Testis (tissue), 3 donors: ENCODE results near the gene PAX3. TPM values are rescaled to one million over a fixed set of nuclear protein-coding genes. Genes with fewer than 3 reads are reported as not detected.

ENCODE experiments used
- DNase-seq: peaks from one replicate; pipeline ENCODE4 v3.0.0-alpha.2; 2019
- H3K27ac ChIP-seq, 2 donors: fragments of 200-600 bp; sonication (generic); one replicate each; pipeline ENCODE4 v1.5.1; 2019
- H3K27me3 ChIP-seq: fragments of 200-600 bp; sonication (generic); one replicate; pipeline ENCODE4 v1.5.1; 2019
- H3K36me3 ChIP-seq: fragments of 200-600 bp; sonication (generic); one replicate; pipeline ENCODE4 v1.5.1; 2017; ENCODE audit warnings: low read depth; ENCODE audit errors: missing control alignments
- H3K4me1 ChIP-seq: fragments of 200-600 bp; sonication (generic); one replicate; pipeline ENCODE4 v1.5.1; 2019
- H3K4me3 ChIP-seq, 2 donors: fragments of 200-600 bp; sonication (generic); one replicate each; pipeline ENCODE4 v1.5.1; 2017 to 2019
- H3K9me3 ChIP-seq: fragments of 200-600 bp; sonication (generic); one replicate; pipeline ENCODE4 v1.5.1; 2017
- POLR2A ChIP-seq: fragments of 450-650 bp; IDR thresholded peaks from one replicate; pipeline ENCODE4 v1.6.1; 2017; ENCODE audit warnings: antibody characterized with exemption, mild to moderate bottlenecking, moderate library complexity
- WGBS, 2 donors: methylation state at CpG; one replicate each; pipeline ENCODE4 v1.1.5; 2018; 5-methylcytosine and 5-hydroxymethylcytosine counted together
- intact Hi-C: fragments of 100-400 bp; cut with DNase I; formaldehyde crosslinking; loops from one replicate; pipeline ENCODE4 v1.15.1; 2023; ENCODE audit warnings: low total_unique reads
- polyA plus RNA-seq: library from polyadenylated mRNA; stranded (reverse); fragments of 350-450 nt; fragmentation: Illumina TruSeq; extraction: RNeasy Lipid Tissue Mini Kit (QIAGEN cat#74804); gene quantifications from one replicate; pipeline ENCODE4 v1.2.3, GENCODE V29; 2014; ENCODE audit warnings: low read depth, low replicate concordance; ENCODE audit not compliant: insufficient read depth
- total RNA-seq, 2 donors: library from RNA; depleted of rRNA; stranded (reverse); fragments of >200 nt; gene quantifications; one replicate each; pipeline ENCODE4 v1.2.3, GENCODE V29; 2016
- TF ChIP-seq, protein P1 (sequence below), 3 experiments: fragments of 450-650 bp in 2 of 3; fragments of 200-600 bp in 1 of 3; sonication (generic) in 1 of 3; IDR thresholded peaks; one replicate each; pipeline ENCODE4 v1.5.1; 2016 to 2019; ENCODE audit warnings: antibody characterized with exemption in 3 of 3, mild to moderate bottlenecking in 2 of 3, moderate library complexity in 1 of 3

The PAX3 gene
- total and polyA plus RNA-seq, 3 donors from 2014 or later, result 4.8 to 6.0 (median 4.9) TPM

DNA sequence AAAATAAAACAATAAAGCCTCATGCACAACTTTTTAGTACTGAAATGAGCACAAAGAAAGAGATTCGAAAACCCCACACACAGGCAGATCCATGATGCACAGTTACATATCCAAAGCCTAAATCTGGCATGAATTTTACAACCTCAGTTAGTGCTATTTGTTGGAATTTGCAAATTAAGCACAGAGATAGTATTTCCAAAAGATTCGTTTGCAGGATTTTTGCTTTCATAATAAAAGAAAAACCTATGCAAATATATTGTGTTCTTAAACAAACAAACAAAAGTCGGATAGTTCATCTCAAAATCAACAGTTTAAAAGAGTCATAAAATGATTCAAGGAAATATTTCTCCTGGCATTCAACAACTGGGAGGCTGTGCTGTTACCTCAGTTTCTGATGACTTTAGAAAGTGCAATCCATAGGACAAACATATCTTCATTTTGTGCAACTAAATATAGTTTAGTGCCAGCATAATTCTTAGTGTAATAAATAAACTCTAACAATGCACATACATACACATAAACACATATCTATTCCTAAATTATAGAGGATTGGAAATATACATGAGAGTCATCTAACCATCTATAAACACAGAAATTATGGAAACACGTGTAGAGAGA, 10.8 kb downstream of the PAX3 start:
- no peak for DNase-seq
- Histone ChIP-seq H3K36me3 (no peaks in the 10 kb centered on the region), H3K27ac (no peak overlapping the region), H3K27me3 (no peaks in the 10 kb centered on the region), H3K4me3 (no peak overlapping the region), H3K9me3 (no peaks in the 10 kb centered on the region), H3K4me1 (no peaks in the 10 kb centered on the region)
- intact Hi-C loops, result no loop called here
- WGBS, 2 donors, result 33 to 36% methylated on average over 4 of the region's 4 CpGs
- TF ChIP-seq, protein P1, sequence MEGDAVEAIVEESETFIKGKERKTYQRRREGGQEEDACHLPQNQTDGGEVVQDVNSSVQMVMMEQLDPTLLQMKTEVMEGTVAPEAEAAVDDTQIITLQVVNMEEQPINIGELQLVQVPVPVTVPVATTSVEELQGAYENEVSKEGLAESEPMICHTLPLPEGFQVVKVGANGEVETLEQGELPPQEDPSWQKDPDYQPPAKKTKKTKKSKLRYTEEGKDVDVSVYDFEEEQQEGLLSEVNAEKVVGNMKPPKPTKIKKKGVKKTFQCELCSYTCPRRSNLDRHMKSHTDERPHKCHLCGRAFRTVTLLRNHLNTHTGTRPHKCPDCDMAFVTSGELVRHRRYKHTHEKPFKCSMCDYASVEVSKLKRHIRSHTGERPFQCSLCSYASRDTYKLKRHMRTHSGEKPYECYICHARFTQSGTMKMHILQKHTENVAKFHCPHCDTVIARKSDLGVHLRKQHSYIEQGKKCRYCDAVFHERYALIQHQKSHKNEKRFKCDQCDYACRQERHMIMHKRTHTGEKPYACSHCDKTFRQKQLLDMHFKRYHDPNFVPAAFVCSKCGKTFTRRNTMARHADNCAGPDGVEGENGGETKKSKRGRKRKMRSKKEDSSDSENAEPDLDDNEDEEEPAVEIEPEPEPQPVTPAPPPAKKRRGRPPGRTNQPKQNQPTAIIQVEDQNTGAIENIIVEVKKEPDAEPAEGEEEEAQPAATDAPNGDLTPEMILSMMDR (IDR thresholded peaks at IDR 0.05), result no peak
- TF ChIP-seq POLR2A, result no peak

DNA sequence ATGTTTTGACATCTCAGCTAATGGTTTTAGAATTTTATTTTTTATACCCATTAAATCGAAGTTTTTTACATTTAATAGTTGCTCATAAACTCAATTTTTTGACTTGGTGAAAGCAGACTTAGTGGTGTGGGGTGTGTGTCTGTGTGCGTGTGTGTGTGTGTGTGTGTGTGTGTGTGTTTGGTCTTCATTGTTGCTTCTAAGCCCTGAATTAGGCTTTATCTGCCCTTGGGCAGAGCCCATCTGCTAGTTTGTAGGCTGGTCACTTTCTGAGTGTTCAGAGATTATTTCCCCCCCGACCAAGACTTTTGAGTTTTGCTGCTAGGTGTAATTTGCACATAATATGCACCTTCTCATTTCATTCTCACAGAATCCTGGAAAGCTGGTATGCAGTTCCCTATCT, 14.3 kb downstream of the PAX3 start:
- H3K36me3 ChIP-seq, result no peaks in the 10 kb centered on the region
- no peak for TF ChIP-seq POLR2A
- TF ChIP-seq, protein P1 (IDR thresholded peaks at IDR 0.05), result no peak
- H3K4me3 ChIP-seq, result no peak overlapping the region
- H3K4me1 ChIP-seq, result no peaks in the 10 kb centered on the region
- intact Hi-C loops, result no loop called here
- no peaks in the 10 kb centered on the region for H3K27me3 ChIP-seq
- DNase-seq, result no peak
- WGBS, 2 donors, result 67 to 70% methylated on average over 3 of the region's 3 CpGs
- no peak overlapping the region for H3K27ac ChIP-seq
- no peaks in the 10 kb centered on the region for H3K9me3 ChIP-seq

DNA sequence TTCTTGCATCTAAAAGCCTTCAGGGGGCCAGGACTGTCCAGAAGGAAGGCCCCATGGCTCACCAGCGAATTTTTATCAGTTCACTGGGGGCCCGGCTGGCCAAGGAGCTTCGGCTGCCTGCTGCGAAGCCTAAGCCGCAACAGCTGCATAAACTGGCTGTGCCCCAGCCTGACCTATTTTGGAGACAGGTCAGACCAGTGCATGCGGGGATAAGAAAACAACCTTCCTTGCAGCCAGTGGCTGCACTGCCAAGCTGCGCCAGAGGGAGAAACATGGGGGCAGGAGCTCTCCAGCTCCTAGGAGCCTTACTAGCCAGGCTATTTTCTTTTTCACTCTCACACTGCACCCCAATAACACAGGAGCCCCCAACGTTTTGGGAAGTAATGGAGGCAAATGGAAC, 15.2 kb downstream of the PAX3 start:
- Histone ChIP-seq H3K36me3 (no peaks in the 10 kb centered on the region), H3K27ac (no peak overlapping the region), H3K9me3 (no peaks in the 10 kb centered on the region), H3K4me3 (no peak overlapping the region), H3K27me3 (no peaks in the 10 kb centered on the region), H3K4me1 (no peaks in the 10 kb centered on the region)
- intact Hi-C loops, result no loop called here
- no peak for DNase-seq
- TF ChIP-seq, protein P1 (IDR thresholded peaks at IDR 0.05), result no peak
- TF ChIP-seq POLR2A, result no peak
- WGBS, 2 donors, result 23 to 47% methylated on average over 5 to 8 of the region's 8 CpGs

DNA sequence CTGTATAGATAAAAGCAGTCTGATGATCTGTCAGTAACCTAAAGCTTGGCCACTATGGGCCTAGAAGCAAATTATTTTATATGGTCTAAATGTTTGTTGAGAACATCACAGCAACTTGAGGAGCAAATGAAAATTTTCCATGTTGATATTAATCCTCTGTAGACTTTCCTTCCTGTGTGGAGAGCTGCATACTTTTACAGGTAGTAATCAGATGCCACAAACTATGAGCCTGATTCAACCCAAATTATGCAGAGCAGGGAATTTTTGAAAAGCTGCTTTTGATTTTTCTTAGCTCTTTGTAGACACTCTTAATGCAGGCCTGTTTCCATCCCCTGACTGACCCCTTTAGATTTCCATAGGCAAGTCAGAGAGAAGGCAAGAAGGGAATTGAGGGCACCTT, 17.3 kb downstream of the PAX3 start:
- Histone ChIP-seq H3K27me3 (no peaks in the 10 kb centered on the region), H3K9me3 (no peaks in the 10 kb centered on the region), H3K4me1 (no peaks in the 10 kb centered on the region), H3K27ac (no peak overlapping the region), H3K36me3 (no peaks in the 10 kb centered on the region), H3K4me3 (no peak overlapping the region)
- intact Hi-C loops, result no loop called here
- no peak for DNase-seq
- TF ChIP-seq, protein P1 (IDR thresholded peaks at IDR 0.05), result no peak
- no peak for TF ChIP-seq POLR2A

DNA sequence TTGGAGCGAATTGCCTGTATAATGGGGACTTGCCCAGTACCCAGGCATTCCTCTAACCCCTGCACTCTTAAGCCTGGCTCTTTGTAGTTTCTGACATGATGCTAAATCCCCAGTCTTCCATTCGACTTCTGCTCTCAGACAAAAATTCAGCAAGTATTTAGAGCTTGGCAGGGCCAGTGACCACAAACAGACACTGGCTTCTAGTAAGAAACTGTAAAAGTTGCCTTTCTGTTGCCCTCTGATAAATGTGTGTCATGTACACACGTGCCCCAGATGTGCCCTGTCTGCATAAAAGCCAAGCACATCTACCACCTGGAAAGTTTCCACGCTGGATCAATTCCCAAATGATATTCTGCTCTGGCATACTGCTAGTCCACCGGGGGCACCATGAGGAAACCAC, 18.0 kb downstream of the PAX3 start:
- no peaks in the 10 kb centered on the region for H3K4me1 ChIP-seq
- no peaks in the 10 kb centered on the region for H3K36me3 ChIP-seq
- TF ChIP-seq POLR2A, result no peak
- TF ChIP-seq, protein P1 (IDR thresholded peaks at IDR 0.05), result no peak
- no peaks in the 10 kb centered on the region for H3K9me3 ChIP-seq
- DNase-seq, result no peak
- H3K27me3 ChIP-seq, result no peaks in the 10 kb centered on the region
- intact Hi-C loops, result no loop called here
- 78 to 79% methylated on average over 5 of the region's 5 CpGs for WGBS, 2 donors
- H3K27ac ChIP-seq, result no peak overlapping the region
- H3K4me3 ChIP-seq, result no peak overlapping the region
